Esophagus squamous epithelium (tissue), 4 donors: ENCODE results near the gene TRAF3.

Experiments used
- POLR2A ChIP-seq, 4 donors: fragments of 450-650 bp; IDR thresholded peaks; one replicate each; pipeline ENCODE4 v1.6.1; 2017; ENCODE audit warnings: antibody characterized with exemption in 4 of 4, mild to moderate bottlenecking in 4 of 4, moderate library complexity in 3 of 4
- TF ChIP-seq, protein P1 (sequence below), 6 experiments: fragments of 450-650 bp in 4 of 6; fragments of 200-600 bp in 2 of 6; sonication (generic) in 2 of 6; IDR thresholded peaks; one replicate each; pipeline ENCODE4 v1.5.1; 2016 to 2019; ENCODE audit warnings: antibody characterized with exemption in 6 of 6, mild to moderate bottlenecking in 4 of 6, moderate library complexity in 4 of 6

DNA sequence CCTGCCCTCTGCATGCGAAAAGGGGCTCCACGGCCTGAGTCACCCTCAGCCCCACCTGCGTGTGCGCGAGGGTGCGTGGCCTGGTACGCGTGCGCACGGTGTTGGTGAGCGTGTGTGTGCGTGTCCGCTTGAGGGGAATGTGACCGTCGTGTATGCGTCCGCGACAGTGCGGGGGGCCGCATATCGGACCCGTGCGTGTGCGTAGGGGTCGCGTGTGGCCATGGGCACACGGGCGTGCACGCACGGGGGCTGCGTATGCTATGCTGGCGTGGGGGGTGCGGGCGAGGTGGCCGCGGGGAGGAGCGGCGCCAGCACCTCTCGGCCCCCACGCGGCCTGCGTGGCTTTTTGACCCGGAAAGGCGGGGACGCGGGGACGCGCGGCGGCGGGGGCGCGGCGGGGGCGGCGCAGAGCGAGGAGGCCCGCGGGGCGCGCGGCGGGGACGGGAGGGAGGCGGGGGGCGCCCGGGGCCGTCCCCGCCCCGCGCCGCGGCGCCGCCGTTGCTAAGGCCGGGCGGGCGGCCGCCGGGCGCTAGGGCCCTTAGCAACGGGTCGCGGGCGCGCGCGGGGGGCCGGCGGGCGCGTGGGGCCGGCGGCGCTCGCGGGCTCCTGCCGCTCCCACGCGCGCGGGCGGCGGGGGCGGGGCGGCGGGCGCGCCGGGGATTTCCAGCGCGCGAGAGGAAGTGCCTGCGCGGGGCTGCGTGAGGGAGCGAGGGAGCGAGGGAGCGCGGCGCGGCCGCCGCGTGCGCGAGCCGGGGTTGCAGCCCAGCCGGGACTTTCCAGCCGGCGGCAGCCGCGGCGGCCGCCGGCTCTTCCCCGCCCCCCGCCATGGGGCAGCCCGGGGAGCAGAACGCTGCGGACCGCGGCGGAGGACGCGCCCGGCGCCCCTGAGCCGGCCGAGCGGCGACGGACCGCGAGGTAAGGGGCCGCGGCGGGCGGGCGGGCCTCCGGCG, at the start of gene TRAF3:
- TF ChIP-seq, protein P1, sequence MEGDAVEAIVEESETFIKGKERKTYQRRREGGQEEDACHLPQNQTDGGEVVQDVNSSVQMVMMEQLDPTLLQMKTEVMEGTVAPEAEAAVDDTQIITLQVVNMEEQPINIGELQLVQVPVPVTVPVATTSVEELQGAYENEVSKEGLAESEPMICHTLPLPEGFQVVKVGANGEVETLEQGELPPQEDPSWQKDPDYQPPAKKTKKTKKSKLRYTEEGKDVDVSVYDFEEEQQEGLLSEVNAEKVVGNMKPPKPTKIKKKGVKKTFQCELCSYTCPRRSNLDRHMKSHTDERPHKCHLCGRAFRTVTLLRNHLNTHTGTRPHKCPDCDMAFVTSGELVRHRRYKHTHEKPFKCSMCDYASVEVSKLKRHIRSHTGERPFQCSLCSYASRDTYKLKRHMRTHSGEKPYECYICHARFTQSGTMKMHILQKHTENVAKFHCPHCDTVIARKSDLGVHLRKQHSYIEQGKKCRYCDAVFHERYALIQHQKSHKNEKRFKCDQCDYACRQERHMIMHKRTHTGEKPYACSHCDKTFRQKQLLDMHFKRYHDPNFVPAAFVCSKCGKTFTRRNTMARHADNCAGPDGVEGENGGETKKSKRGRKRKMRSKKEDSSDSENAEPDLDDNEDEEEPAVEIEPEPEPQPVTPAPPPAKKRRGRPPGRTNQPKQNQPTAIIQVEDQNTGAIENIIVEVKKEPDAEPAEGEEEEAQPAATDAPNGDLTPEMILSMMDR (IDR thresholded peaks at IDR 0.05): no peak
- peak in 2 of 4 donors; percentile 14 to 37 for TF ChIP-seq POLR2A (IDR thresholded peaks at IDR 0.05)
